Left lung (tissue), 10 donors: Measurements from ENCODE around the gene CLIC3. TPM values are rescaled to one million over a fixed set of nuclear protein-coding genes. Genes with fewer than 3 reads are reported as not detected.

ENCODE experiments used
- ATAC-seq: fragments of 200-7000 bp; cut with Tn5 transposase; one replicate; pipeline ENCODE4 v1.9.1; 2020; ENCODE audit warnings: moderate library complexity
- DNase-seq, 4 donors: peaks; one replicate each; pipeline ENCODE4 v3.0.0-alpha.2; 2013 to 2020
- H3K27ac ChIP-seq, 2 donors: fragments of 200-600 bp; sonication (generic) in 1 of 2; one replicate each; pipeline versions ENCODE4 v1.5.0 to v1.8.0; 2020 to 2021
- H3K27me3 ChIP-seq, 2 donors: fragments of 200-600 bp; sonication (generic) in 1 of 2; one replicate each; pipeline versions ENCODE4 v1.5.0 to v1.8.0; 2020 to 2021
- H3K36me3 ChIP-seq, 2 donors: fragments of 200-600 bp; sonication (generic) in 1 of 2; one replicate each; pipeline versions ENCODE4 v1.5.0 to v1.8.0; 2020 to 2021
- H3K4me1 ChIP-seq, 2 donors: fragments of 200-600 bp; one replicate each; pipeline ENCODE4 v1.8.0; 2021
- H3K4me3 ChIP-seq, 2 donors: fragments of 200-600 bp; sonication (generic) in 1 of 2; one replicate each; pipeline versions ENCODE4 v1.5.0 to v1.8.0; 2020 to 2021; ENCODE audit warnings: mild to moderate bottlenecking in 1 of 2
- H3K9me3 ChIP-seq, 2 donors: fragments of 200-600 bp; sonication (generic) in 1 of 2; one replicate each; pipeline versions ENCODE4 v1.5.0 to v1.8.0; 2020 to 2021
- intact Hi-C, 2 donors: fragments of 100-400 bp; cut with DNase I; formaldehyde crosslinking; loops; one replicate each; pipeline versions ENCODE4 v1.11.2 to v1.14.2; 2022
- polyA plus RNA-seq, 6 donors: library from polyadenylated mRNA; unstranded; fragments of 120-200 nt; gene quantifications; one replicate each; pipeline ENCODE4 v1.2.1, GENCODE V29; 2013; ENCODE audit not compliant: insufficient read length in 6 of 6
- total RNA-seq, 2 donors: library from RNA; stranded (reverse); fragmentation: NEBNext Ultra II Directional; extraction: Animal tissue kit (Norgen Biotek cat#: 25700); gene quantifications; one replicate each; pipeline ENCODE4 v1.2.1, GENCODE V29; 2021
- TF ChIP-seq, protein P1 (sequence below), 2 donors: fragments of 200-600 bp; sonication (generic) in 1 of 2; IDR thresholded peaks; one replicate each; pipeline versions ENCODE4 v1.5.0 to v1.8.0; 2021; ENCODE audit warnings: antibody characterized with exemption in 2 of 2
- donor health status: DM: no; HTN: yes; CAD: no.
- donor health status: DM: no; HTN: no; CAD: no.

The CLIC3 gene
- total and polyA plus RNA-seq, 8 donors = 30.7 to 85.4 (median 42.3) TPM

DNA sequence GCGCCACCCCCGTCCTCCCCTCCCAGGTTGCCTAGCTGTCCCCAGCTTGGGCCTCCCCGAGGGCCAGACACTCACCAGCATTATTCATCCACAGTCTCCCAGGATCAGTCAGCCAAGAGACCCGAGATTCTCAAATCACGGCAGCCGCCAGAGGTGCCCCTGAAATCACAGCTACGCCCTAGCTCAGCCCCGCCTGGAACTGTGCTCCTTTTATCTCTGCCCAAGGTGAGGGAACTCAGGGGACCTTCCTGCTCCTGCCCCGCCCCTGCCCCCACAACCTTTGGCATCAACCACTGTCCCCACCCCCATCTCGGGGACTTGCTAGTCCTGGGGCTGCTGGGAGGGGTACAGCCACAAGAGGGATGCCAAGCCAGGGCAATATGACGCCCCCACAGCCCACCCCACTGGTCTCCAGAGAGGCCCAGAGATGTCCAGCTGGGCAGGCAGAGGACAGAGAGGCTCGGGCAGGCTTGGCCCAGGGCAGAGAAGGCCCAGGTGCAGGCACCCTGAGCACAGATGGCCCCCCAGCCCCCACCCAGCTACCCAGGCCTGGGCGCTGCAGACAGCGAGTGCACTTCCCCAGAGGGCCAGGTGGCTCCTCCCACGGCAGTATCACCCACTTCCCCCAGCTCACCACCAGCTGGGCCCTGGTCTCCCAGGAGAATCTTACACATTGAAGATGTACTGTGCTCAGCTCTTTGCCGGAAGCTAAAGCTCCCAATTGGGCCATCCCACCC is 35.7 kb upstream of the CLIC3 start, which contains the start of gene FUT7:
FUT7 (minus strand) TSS at position 185 of the 737 bp plus-strand sequence; CDS start at position 88, 97 bp downstream.
- TF ChIP-seq, protein P1, sequence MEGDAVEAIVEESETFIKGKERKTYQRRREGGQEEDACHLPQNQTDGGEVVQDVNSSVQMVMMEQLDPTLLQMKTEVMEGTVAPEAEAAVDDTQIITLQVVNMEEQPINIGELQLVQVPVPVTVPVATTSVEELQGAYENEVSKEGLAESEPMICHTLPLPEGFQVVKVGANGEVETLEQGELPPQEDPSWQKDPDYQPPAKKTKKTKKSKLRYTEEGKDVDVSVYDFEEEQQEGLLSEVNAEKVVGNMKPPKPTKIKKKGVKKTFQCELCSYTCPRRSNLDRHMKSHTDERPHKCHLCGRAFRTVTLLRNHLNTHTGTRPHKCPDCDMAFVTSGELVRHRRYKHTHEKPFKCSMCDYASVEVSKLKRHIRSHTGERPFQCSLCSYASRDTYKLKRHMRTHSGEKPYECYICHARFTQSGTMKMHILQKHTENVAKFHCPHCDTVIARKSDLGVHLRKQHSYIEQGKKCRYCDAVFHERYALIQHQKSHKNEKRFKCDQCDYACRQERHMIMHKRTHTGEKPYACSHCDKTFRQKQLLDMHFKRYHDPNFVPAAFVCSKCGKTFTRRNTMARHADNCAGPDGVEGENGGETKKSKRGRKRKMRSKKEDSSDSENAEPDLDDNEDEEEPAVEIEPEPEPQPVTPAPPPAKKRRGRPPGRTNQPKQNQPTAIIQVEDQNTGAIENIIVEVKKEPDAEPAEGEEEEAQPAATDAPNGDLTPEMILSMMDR (IDR thresholded peaks at IDR 0.05) = no peak
- Histone ChIP-seq H3K4me1 (peaks cover 19 to 80% of the 10 kb centered on the region in 2 donors), H3K27me3 (no peaks in the 10 kb centered on the region), H3K36me3 (no peaks in the 10 kb centered on the region), H3K4me3 (peak within 1 kb of the TSS in 1 of 2 donors; percentile 52), H3K27ac (peak within 1 kb of the TSS in 1 of 2 donors; percentile 84), H3K9me3 (no peaks in the 10 kb centered on the region)
- ATAC-seq (no peak), DNase-seq (peak in 2 of 4 donors; percentile 62 to 91)
- intact Hi-C loops = no loop called here

DNA sequence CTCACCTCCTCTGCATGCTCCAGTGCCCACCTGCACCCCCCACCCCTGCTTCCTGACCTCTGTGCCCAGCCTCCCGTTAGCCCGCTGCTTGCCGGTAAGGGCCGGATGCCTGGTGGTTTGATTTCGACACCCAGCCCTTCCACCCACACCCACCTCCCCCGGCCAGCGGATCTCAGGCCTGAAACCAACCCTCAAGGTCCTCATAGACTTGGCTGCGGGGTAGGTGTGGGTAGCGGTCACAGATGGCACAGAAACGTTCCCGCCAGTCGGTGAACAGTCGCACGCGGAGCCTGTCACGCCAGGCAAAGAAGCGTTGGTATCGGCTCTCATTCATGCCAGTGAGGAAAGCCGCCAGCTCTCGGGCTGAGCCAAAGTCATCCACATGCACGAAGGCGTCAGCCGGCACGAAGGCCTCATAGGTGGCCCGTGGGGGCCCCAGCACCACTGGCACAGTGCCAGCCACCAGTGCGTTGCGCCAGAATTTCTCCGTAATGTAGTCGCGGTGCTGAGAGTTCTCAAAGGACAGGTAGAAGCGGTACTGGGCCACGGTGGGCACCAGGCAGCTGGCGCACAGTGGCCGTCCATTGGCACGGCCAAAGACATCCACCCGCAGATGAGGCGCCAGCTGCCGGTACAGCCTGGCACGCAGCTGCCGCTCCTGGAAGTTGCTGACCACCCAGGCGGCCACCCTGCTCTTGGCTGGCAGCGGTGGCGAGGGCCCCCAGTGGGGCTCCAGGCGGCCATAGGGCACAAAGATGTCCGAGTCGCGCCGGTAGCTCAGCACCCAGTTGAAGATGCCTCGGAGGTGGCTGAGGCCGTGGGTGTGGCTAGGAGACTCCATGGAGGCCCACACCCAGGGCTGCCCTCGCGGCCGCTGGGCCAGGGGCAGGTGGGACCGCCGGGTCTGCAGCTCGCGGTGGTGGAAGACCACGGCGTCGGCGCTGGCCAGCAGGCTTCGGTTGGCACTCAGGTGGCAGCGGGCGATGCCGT is 34.5 kb upstream of the CLIC3 start:
- TF ChIP-seq, protein P1 (IDR thresholded peaks at IDR 0.05) = no peak
- ATAC-seq (no peak), DNase-seq (peak in 2 of 4 donors; percentile 71 to 93)
- peak overlapping the region in 1 of 2 donors; percentile 52 for H3K4me3 ChIP-seq
- no peaks in the 10 kb centered on the region for H3K36me3 ChIP-seq
- no peaks in the 10 kb centered on the region for H3K27me3 ChIP-seq
- intact Hi-C loops = no loop called here
- H3K27ac ChIP-seq = peak overlapping the region in 1 of 2 donors; percentile 84
- H3K4me1 ChIP-seq = peaks cover 19 to 83% of the 10 kb centered on the region in 2 donors
- H3K9me3 ChIP-seq = no peaks in the 10 kb centered on the region

DNA sequence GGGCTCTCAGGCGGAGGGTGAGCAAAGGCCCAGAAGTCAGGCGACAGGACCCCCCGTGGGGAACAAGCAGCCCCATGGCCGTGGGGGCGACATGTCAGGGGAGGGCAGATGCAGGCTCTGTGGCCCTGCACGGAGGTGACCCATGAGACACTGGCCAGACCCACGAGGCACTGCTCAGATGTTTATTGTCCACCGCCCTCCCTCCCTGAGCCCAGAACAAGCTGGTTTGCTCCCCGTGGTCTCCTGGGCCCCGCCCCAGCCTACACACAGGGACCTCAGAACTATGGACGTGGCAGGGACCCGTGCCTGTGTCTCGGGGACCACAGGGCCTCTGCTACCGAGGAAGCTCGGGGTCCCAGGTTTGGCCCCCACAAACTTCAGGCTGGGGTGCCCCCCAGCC is 33.6 kb upstream of the CLIC3 start:
- H3K4me3 ChIP-seq = peak overlapping the region in 1 of 2 donors; percentile 52
- TF ChIP-seq, protein P1 (IDR thresholded peaks at IDR 0.05) = no peak
- intact Hi-C loops = no loop called here

DNA sequence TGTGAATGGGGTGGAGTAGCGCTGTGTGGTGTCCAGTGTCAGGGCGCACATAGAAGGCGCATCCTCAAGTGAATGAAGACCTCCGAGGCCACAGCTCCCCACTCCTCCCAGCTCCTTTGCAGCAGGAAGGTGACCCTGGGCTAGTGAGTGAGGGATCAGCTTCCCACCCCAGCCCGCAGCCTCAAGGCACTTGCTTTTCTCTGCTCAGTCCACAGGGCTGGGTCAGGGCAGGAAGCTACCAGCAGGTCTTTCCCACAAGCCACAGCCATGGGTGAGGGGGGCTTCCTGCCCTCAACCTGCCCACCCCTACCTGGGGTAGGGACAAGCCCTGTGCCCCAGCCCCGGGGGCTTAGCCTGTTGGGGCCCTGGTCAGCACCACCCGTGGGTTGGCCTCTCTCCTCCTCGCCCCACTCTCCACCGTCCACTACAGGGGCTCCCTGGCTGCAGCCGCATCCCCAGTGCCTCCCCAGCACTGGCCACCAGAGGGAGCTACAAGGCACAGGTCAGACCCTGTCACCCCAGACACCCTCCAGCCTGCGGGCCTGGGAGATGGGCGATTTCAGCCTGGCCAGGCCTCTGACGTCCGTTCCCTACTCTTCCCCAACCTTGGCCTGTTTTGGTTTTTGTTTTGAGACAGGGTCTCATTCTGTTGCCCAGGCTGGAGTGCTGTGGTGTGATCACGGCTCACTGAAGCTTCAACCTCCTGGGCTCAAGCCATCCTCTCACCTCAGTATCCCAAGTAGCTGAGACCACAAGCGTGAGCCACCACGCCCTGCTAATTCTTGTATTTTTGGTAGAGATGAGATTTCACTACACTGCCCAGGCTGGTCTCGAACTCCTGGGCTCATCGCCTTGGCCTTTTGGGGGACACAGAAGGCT is 32.9 kb upstream of the CLIC3 start:
- H3K27ac ChIP-seq = peak overlapping the region in 1 of 2 donors; percentile 84

More for the DNA sequence above, 33.6 kb upstream of the CLIC3 start:
- DNase-seq (no peak), ATAC-seq (no peak)
- peaks cover 18 to 75% of the 10 kb centered on the region in 2 donors for H3K4me1 ChIP-seq
- H3K27ac ChIP-seq = peak overlapping the region; percentile 26 to 84
- no peaks in the 10 kb centered on the region for H3K36me3 ChIP-seq
- H3K9me3 ChIP-seq = no peaks in the 10 kb centered on the region
- no peaks in the 10 kb centered on the region for H3K27me3 ChIP-seq

More for the DNA sequence above, 32.9 kb upstream of the CLIC3 start:
- Histone ChIP-seq H3K9me3 (no peaks in the 10 kb centered on the region), H3K36me3 (no peaks in the 10 kb centered on the region), H3K27me3 (no peaks in the 10 kb centered on the region), H3K4me1 (peaks cover 11 to 68% of the 10 kb centered on the region in 2 donors), H3K4me3 (peak overlapping the region; percentile 49 to 52)
- peak; percentile 81 for ATAC-seq
- DNase-seq = peak; percentile 45 to 96 (median 72)
- intact Hi-C loops = no loop called here
- TF ChIP-seq, protein P1 (IDR thresholded peaks at IDR 0.05) = peak; percentile 67 to 97
